AG04449 (cell line): ENCODE data around the gene MYO18B.

ENCODE experiments used
- CTCF ChIA-PET: fragments of 350-600 bp; formaldehyde crosslinking; extraction: SDS; loops from one replicate; lab custom pipeline; 2021; ENCODE audit warnings: antibody characterized with exemption; lab: Yijun Ruan, JAX
- POLR2A ChIA-PET: fragments of 400-600, 350-600 bp; formaldehyde crosslinking; extraction: SDS; loops from one replicate; lab custom pipeline; 2020; ENCODE audit warnings: antibody characterized with exemption, inconsistent platforms; lab: Yijun Ruan, JAX
- DNase-seq: peaks from one replicate; pipeline ENCODE4 v3.0.0-alpha.2; 2010; ENCODE audit warnings: low read depth, low spot score
- H3K4me3 ChIP-seq: 2 replicates; pipeline ENCODE4 v1.5.1; 2011; ENCODE audit warnings: low read depth, mild to moderate bottlenecking, control low read depth, low read length
- CTCF ChIP-seq: IDR thresholded peaks from one replicate; pipeline ENCODE4 v1.5.1; 2011; ENCODE audit warnings: mild to moderate bottlenecking, moderate library complexity, low read length, control low read depth, inconsistent platforms; ENCODE audit not compliant: insufficient read depth; ENCODE audit errors: missing control alignments

MYO18B gene

GRCh38 chr22:25959818-25960774 is 218.1 kb downstream of the MYO18B start:
- ChIA-PET POLR2A (no interaction called here), CTCF (no interaction called here)
- no peak for TF ChIP-seq CTCF
- DNase-seq, result no peak
- no peak overlapping the region for H3K4me3 ChIP-seq

- CTCF ChIA-PET, result no interaction called here
- TF ChIP-seq CTCF, result no peak
- no peak overlapping the region for H3K4me3 ChIP-seq
- no peak for DNase-seq
- POLR2A ChIA-PET, result no interaction called here
Observed at GRCh38 chr22:25961699-25962098, 219.7 kb downstream of the MYO18B start.

GRCh38 chr22:25962711-25963110 is 220.7 kb downstream of the MYO18B start:
- ChIA-PET POLR2A (no interaction called here), CTCF (no interaction called here)
- no peak overlapping the region for H3K4me3 ChIP-seq
- no peak for TF ChIP-seq CTCF
- DNase-seq, result no peak

GRCh38 chr22:25964961-25965730 is 223.2 kb downstream of the MYO18B start:
- ChIA-PET CTCF (no interaction called here), POLR2A (no interaction called here)
- TF ChIP-seq CTCF, result no peak
- H3K4me3 ChIP-seq, result no peak overlapping the region
- DNase-seq, result no peak

GRCh38 chr22:25966448-25966913 is 224.5 kb downstream of the MYO18B start:
- H3K4me3 ChIP-seq, result no peak overlapping the region
- no peak for TF ChIP-seq CTCF
- POLR2A ChIA-PET, result no interaction called here
- DNase-seq, result no peak
- CTCF ChIA-PET, result no interaction called here

- H3K4me3 ChIP-seq, result no peak overlapping the region
- ChIA-PET POLR2A (no interaction called here), CTCF (no interaction called here)
- DNase-seq, result no peak
- TF ChIP-seq CTCF, result no peak
Observed at GRCh38 chr22:25969286-25969685, 227.3 kb downstream of the MYO18B start.
